Measurements from ENCODE around the gene PARD3B. TPM values are rescaled to one million over a fixed set of nuclear protein-coding genes. Genes with fewer than 3 reads are reported as not detected.

The PARD3B gene
- total RNA-seq, 1 experiment from 2014 or later, result 7.6 TPM

- no peak for TF ChIP-seq CTCF (conservative IDR thresholded peaks at IDR 0.05; ENCODE audit: low read depth, low read length)
- no peak for TF ChIP-seq EZH2 (IDR thresholded peaks at IDR 0.05; ENCODE audit: borderline replicate concordance, low read depth, low read length, poor library complexity, severe bottlenecking)
- no peaks in the 10 kb centered on the region for H3K9me3 ChIP-seq (ENCODE audit: low read depth, low read length, poor library complexity, severe bottlenecking)
- intact Hi-C loops (cut with micrococcal nuclease; ENCODE audit: unreplicated experiment), result no loop called here
- H3K27ac ChIP-seq (ENCODE audit: low read depth, low read length, poor library complexity, severe bottlenecking), result no peak overlapping the region
- H3K4me1 ChIP-seq (ENCODE audit: insufficient read depth, low read length, poor library complexity, severe bottlenecking), result no peaks in the 10 kb centered on the region
- H3K27me3 ChIP-seq (replicated peaks; ENCODE audit: insufficient read depth, low read depth, low read length, poor library complexity), result no peaks in the 10 kb centered on the region
- CTCF ChIA-PET, result no interaction called here
- POLR2A ChIA-PET (ENCODE audit: low non-redundant PET), result no interaction called here
- BruUV-seq (replicated peaks), result no TSS peak
- no peaks in the 10 kb centered on the region for H3K36me3 ChIP-seq (ENCODE audit: insufficient read depth, low read length, poor library complexity, severe bottlenecking)
- DNase-seq (ENCODE audit: low spot score), result no peak
- no peak overlapping the region for H3K4me3 ChIP-seq (ENCODE audit: low read depth, low read length, poor library complexity, severe bottlenecking)
These were observed 458.0 kb downstream of the PARD3B start for GRCh38 chr2:205003288-205003687.

- Histone ChIP-seq H3K27me3 (replicated peaks; ENCODE audit: insufficient read depth, low read depth, low read length, poor library complexity) (no peaks in the 10 kb centered on the region), H3K9me3 (ENCODE audit: low read depth, low read length, poor library complexity, severe bottlenecking) (no peaks in the 10 kb centered on the region), H3K36me3 (ENCODE audit: insufficient read depth, low read length, poor library complexity, severe bottlenecking) (no peaks in the 10 kb centered on the region), H3K4me3 (ENCODE audit: low read depth, low read length, poor library complexity, severe bottlenecking) (no peak overlapping the region), H3K27ac (ENCODE audit: low read depth, low read length, poor library complexity, severe bottlenecking) (no peak overlapping the region), H3K4me1 (ENCODE audit: insufficient read depth, low read length, poor library complexity, severe bottlenecking) (no peaks in the 10 kb centered on the region)
- ChIA-PET POLR2A (ENCODE audit: low non-redundant PET) (no interaction called here), CTCF (no interaction called here)
- no TSS peak for BruUV-seq (replicated peaks)
- DNase-seq (ENCODE audit: low spot score), result no peak
- intact Hi-C loops (cut with micrococcal nuclease; ENCODE audit: unreplicated experiment), result no loop called here
- TF ChIP-seq EZH2 (IDR thresholded peaks at IDR 0.05; ENCODE audit: borderline replicate concordance, low read depth, low read length, poor library complexity, severe bottlenecking) (no peak), CTCF (conservative IDR thresholded peaks at IDR 0.05; ENCODE audit: low read depth, low read length) (no peak)
These were observed 464.9 kb downstream of the PARD3B start for GRCh38 chr2:205010196-205010595.

GRCh38 chr2:205011031-205011430, 465.8 kb downstream of the PARD3B start:
- Histone ChIP-seq H3K27me3 (replicated peaks; ENCODE audit: insufficient read depth, low read depth, low read length, poor library complexity) (no peaks in the 10 kb centered on the region), H3K36me3 (ENCODE audit: insufficient read depth, low read length, poor library complexity, severe bottlenecking) (no peaks in the 10 kb centered on the region), H3K4me1 (ENCODE audit: insufficient read depth, low read length, poor library complexity, severe bottlenecking) (no peaks in the 10 kb centered on the region), H3K27ac (ENCODE audit: low read depth, low read length, poor library complexity, severe bottlenecking) (no peak overlapping the region), H3K4me3 (ENCODE audit: low read depth, low read length, poor library complexity, severe bottlenecking) (no peak overlapping the region), H3K9me3 (ENCODE audit: low read depth, low read length, poor library complexity, severe bottlenecking) (no peaks in the 10 kb centered on the region)
- DNase-seq (ENCODE audit: low spot score), result no peak
- TF ChIP-seq CTCF (conservative IDR thresholded peaks at IDR 0.05; ENCODE audit: low read depth, low read length), result no peak
- no peak for TF ChIP-seq EZH2 (IDR thresholded peaks at IDR 0.05; ENCODE audit: borderline replicate concordance, low read depth, low read length, poor library complexity, severe bottlenecking)
- no TSS peak for BruUV-seq (replicated peaks)
- CTCF ChIA-PET, result no interaction called here
- POLR2A ChIA-PET (ENCODE audit: low non-redundant PET), result no interaction called here
- intact Hi-C loops (cut with micrococcal nuclease; ENCODE audit: unreplicated experiment), result no loop called here

All from A673 (cell line).